Muscle layer of colon (tissue), 2 donors: ENCODE data around the gene CDH5.
A peak's percentile ranks its signal among the peaks of the same experiment; 100 is the strongest.

Source experiments
- H3K27ac ChIP-seq: one replicate; pipeline ENCODE4 v1.7.0; 2013; ENCODE audit warnings: low read depth, mild to moderate bottlenecking, low read length, moderate library complexity
- H3K27me3 ChIP-seq, 2 donors: one replicate each; pipeline ENCODE4 v1.7.0; 2013; ENCODE audit warnings: low read length in 2 of 2, mild to moderate bottlenecking in 2 of 2; ENCODE audit not compliant: insufficient read depth in 2 of 2, control insufficient read depth in 1 of 2
- H3K36me3 ChIP-seq: one replicate; pipeline ENCODE4 v1.7.0; 2013; ENCODE audit warnings: mild to moderate bottlenecking, low read length; ENCODE audit not compliant: insufficient read depth
- H3K4me1 ChIP-seq: one replicate; pipeline ENCODE4 v1.7.0; 2013; ENCODE audit warnings: mild to moderate bottlenecking, low read length; ENCODE audit not compliant: insufficient read depth
- H3K4me3 ChIP-seq, 2 donors: one replicate each; pipeline ENCODE4 v1.7.0; 2013; ENCODE audit warnings: low read length in 2 of 2, low read depth in 1 of 2, mild to moderate bottlenecking in 1 of 2, moderate library complexity in 1 of 2
- H3K9ac ChIP-seq: one replicate; pipeline ENCODE4 v1.7.0; 2013; ENCODE audit warnings: low read length
- H3K9me3 ChIP-seq: one replicate; pipeline ENCODE4 v1.7.0; 2013; ENCODE audit warnings: mild to moderate bottlenecking, low read length
- donor health status: abdominal sarcoma.
- donor health status: Adenocarcinoma of cecum.

The CDH5 gene

DNA sequence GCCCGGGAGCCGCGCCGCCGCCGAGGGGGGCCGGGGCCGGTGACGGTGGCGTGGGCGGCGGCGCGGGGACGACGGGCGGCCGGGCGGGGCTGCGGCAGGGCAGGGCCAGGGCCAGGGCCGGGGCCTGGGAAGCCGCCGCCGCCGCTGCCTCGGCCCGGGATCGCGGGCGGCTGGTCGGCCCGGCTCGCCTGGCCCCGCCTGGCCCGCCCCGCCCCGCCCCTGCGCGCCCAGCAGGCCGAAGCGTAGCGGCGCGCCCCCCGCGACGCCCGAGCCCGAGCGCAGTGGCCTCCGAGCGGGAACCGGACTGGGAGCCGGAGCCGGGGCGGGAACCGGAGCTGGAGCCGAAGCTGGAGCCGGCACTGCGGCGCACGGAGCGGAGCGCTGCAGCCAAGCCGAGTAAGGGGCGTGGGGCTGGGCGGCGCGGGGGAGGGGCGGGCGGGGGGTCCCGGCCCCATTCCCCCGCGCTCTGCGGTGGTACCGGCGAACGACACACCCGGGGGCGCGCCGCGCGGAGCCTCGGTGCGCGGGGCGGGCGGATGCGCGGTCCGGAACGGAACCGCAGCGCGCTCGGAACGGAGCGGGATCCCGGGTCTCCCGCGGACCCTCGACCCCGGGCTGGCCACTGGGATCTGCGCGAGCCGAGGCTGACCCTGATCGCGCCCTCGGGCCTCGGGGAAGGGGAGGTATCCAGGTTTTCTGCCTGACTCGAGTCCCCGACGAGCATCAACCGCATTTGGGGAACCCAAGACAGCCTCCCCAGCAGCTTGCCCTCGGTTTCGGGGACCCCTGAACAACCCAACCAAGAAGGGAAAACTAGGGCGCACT lies 60.8 kb downstream of the CDH5 start, which contains the start of gene BEAN1:
Gene BEAN1, plus strand, starts transcription at position 260 of the 825 bp plus-strand sequence. CDS start 10,382 bp downstream, outside the sequence.
- H3K27me3 ChIP-seq, result peaks cover 22 to 45% of the 10 kb centered on the region in 2 donors

DNA sequence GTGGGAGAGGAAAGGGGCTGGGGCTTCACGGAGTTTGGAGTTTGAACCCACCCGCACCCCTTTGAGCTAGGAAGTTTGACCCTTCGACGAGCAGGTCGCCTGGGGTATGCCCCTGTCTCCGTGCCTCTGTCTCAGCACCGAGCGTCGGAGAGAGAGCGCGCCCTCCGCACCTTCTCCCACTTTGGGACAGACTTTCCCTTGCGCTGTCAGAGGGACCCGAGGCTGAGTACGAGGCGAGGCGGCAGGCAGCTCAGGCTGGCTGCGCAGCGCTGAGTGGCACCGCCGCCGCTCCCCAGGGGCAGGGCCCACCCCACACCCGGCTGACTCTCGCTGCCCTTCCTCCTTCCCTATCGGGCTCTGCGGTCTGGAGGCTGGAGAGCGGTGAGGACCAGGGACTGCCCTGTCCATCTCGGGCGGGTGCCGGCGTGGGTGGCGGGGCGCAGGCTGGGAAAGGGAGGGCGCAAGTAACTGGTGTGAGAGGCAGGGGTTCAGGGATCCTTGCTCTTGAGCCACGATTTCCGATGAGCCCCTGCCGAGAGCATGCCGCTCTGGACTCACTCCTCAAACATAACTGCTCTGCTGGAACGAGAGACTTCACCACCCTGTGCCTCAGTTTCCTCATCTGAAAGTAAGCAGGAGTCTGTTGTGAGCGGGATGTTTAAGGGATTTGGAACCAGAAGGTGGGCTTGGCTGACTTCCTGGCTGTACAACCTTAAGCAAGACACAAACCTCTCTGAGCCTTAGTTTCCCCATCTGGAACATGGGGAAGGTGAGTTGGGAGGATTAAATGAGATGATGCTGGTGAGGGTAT lies 61.6 kb downstream of the CDH5 start:
- H3K36me3 ChIP-seq, result no peaks in the 10 kb centered on the region
- peaks cover 22 to 50% of the 10 kb centered on the region in 2 donors for H3K27me3 ChIP-seq
- peaks cover 4% of the 10 kb centered on the region for H3K4me1 ChIP-seq
- H3K4me3 ChIP-seq, result peak overlapping the region in 1 of 2 donors; percentile 47
- H3K9ac ChIP-seq, result no peak overlapping the region
- no peaks in the 10 kb centered on the region for H3K9me3 ChIP-seq
- no peak overlapping the region for H3K27ac ChIP-seq

More for the DNA sequence above, 60.8 kb downstream of the CDH5 start, which contains the start of gene BEAN1:
- Histone ChIP-seq H3K9me3 (no peaks in the 10 kb centered on the region), H3K27ac (no peak within 1 kb of the TSS), H3K9ac (no peak within 1 kb of the TSS), H3K4me3 (peak within 1 kb of the TSS in 1 of 2 donors; percentile 47), H3K36me3 (no peaks in the 10 kb centered on the region), H3K4me1 (peaks cover 4% of the 10 kb centered on the region)

DNA sequence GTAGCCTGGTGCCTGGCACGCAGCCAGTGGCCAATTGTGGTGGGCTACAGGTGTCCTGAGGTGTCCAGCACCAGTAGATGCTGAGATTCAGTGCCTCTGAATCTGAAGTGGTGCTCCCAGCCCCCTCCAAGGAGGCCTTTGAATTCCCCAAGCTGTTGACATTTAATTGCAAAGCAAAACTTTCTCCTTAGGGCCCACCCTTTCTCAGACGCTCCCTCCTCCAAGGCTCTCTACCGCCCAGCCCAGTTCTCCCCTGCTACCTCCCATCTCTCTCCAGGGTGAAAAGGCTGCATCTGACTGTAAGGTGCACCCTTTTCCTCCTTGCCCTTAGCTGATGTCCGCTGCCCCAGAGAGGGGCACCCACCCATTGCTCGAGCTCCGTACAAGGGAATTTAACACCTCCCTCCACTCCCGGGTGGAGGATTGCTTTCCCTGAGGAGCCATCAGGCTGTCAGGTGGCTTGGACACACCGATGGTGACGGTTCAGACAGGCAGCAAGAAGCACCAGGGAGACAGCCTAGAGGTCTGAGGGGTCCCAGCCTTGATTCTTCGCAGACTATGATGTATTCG lies 62.3 kb downstream of the CDH5 start:
- H3K9me3 ChIP-seq, result no peaks in the 10 kb centered on the region
- no peak overlapping the region for H3K4me3 ChIP-seq
- H3K27ac ChIP-seq, result no peak overlapping the region
- peaks cover 4% of the 10 kb centered on the region for H3K4me1 ChIP-seq
- peaks cover 22 to 50% of the 10 kb centered on the region in 2 donors for H3K27me3 ChIP-seq
- no peak overlapping the region for H3K9ac ChIP-seq
- no peaks in the 10 kb centered on the region for H3K36me3 ChIP-seq

DNA sequence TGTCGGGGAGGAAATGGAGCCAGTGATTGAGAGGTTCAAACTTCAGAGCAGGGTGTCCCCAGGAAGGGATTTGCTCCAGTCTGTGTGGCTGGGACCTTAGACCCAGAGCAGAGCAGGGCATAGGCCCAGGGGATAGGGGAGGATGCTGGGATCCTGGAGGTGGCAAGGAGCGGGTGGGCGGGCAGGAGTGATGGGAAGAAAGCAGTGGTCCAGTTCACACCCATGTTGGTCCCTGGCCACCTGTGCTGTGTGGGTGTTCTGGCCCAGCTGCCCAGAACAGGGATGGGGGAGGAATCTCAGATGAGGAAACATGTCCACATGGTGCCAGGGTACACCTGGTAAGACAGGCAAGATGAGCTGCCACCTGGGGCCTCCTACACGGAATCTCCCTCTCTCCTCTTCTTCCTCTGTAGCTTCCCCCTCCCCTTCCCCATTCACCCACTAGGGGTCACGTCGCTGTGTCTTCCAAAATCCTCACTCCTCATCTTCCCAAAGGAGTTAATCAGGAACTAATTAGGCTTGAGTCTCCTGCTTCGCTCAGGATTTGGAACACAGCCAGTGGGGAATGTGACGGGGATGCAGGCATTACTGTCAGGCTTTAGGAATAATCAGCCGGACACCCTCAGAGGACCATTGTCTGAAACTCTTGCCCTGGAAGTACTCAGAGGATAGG lies 62.9 kb downstream of the CDH5 start:
- Histone ChIP-seq H3K4me3 (no peak overlapping the region), H3K27me3 (peaks cover 22 to 50% of the 10 kb centered on the region in 2 donors), H3K36me3 (no peaks in the 10 kb centered on the region), H3K9ac (no peak overlapping the region), H3K9me3 (no peaks in the 10 kb centered on the region), H3K4me1 (peaks cover 4% of the 10 kb centered on the region), H3K27ac (no peak overlapping the region)

GRCh38 chr16:66430214-66430613 lies 63.7 kb downstream of the CDH5 start:
- Histone ChIP-seq H3K9me3 (no peaks in the 10 kb centered on the region), H3K27ac (no peak overlapping the region), H3K36me3 (no peaks in the 10 kb centered on the region), H3K27me3 (peaks cover 22 to 46% of the 10 kb centered on the region in 2 donors), H3K4me1 (peaks cover 4% of the 10 kb centered on the region), H3K4me3 (no peak overlapping the region), H3K9ac (no peak overlapping the region)

- Histone ChIP-seq H3K9me3 (no peaks in the 10 kb centered on the region), H3K27ac (no peak overlapping the region), H3K9ac (no peak overlapping the region), H3K4me3 (no peak overlapping the region), H3K36me3 (no peaks in the 10 kb centered on the region), H3K4me1 (no peaks in the 10 kb centered on the region), H3K27me3 (peaks cover 12 to 33% of the 10 kb centered on the region in 2 donors)
Observed at GRCh38 chr16:66431760-66432159, 65.3 kb downstream of the CDH5 start.

GRCh38 chr16:66432429-66432828 lies 65.9 kb downstream of the CDH5 start:
- Histone ChIP-seq H3K36me3 (no peaks in the 10 kb centered on the region), H3K27ac (no peak overlapping the region), H3K27me3 (peaks cover 12 to 33% of the 10 kb centered on the region in 2 donors), H3K4me3 (no peak overlapping the region), H3K4me1 (no peaks in the 10 kb centered on the region), H3K9ac (no peak overlapping the region), H3K9me3 (no peaks in the 10 kb centered on the region)

DNA sequence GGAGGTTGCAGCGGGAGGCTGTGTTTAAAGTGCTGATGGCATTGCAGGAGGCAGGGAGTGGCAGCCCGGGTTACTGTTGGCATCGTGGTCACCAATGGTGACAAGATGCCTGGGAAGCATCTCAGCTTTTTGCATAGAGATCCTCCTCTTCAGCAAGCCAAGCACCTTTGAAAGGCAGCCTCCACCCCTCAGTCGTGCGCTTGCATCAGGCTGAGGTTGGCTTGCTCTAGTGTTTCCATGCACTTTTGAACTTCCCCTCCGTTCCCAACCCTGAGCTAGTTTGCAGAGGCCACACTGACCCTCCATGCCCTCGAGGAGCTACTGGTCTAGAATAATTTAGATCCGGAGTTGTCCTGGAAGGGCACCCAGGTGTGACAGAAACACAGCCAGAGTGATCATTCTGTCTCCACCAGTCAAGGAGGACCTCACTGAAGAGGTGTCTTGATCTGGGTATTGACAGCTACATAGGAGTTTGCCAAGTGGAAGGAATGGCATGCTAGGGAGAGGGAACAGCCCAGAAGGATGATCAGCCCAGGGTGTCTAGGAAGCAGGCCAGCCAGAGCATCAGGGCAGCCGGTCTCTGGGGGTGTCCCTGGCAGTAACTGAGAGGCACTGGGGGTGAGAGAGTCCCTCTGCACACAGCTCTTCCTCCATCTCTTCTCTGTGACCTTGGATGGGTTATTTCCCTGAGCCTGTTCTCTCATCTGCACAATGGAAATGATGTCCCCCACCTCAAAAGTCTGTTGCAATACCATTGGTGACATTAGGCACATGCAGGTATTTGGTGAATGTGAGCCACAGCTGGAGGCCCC lies 68.3 kb downstream of the CDH5 start:
- Histone ChIP-seq H3K9ac (no peak overlapping the region), H3K36me3 (no peaks in the 10 kb centered on the region), H3K9me3 (no peaks in the 10 kb centered on the region), H3K4me1 (no peaks in the 10 kb centered on the region), H3K27ac (no peak overlapping the region), H3K4me3 (no peak overlapping the region), H3K27me3 (peaks cover 0 to 9% of the 10 kb centered on the region in 2 donors)

DNA sequence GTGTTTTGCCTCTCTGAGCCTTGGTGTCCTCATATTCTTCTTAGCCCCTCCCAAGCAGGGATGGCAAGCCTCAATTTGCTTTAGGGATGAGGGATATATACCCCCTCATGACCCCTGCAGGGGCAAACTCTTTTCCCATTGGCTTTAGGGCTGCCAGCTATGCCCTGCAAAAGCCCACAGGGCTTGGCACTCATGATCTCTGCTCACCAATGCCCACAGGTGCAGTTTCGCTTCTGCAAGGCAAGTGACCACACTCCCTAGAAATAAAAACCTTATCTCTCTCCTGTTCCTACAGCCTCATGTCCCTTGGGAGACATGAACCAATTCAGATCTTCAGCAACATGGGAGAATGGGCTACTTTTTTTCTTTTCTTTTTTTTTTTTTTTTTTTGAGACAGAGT lies 69.4 kb downstream of the CDH5 start:
- peaks cover 0 to 5% of the 10 kb centered on the region in 2 donors for H3K27me3 ChIP-seq
- no peak overlapping the region for H3K27ac ChIP-seq
- H3K4me3 ChIP-seq, result no peak overlapping the region
- H3K9me3 ChIP-seq, result no peaks in the 10 kb centered on the region
- no peaks in the 10 kb centered on the region for H3K4me1 ChIP-seq
- H3K36me3 ChIP-seq, result no peaks in the 10 kb centered on the region
- H3K9ac ChIP-seq, result no peak overlapping the region

DNA sequence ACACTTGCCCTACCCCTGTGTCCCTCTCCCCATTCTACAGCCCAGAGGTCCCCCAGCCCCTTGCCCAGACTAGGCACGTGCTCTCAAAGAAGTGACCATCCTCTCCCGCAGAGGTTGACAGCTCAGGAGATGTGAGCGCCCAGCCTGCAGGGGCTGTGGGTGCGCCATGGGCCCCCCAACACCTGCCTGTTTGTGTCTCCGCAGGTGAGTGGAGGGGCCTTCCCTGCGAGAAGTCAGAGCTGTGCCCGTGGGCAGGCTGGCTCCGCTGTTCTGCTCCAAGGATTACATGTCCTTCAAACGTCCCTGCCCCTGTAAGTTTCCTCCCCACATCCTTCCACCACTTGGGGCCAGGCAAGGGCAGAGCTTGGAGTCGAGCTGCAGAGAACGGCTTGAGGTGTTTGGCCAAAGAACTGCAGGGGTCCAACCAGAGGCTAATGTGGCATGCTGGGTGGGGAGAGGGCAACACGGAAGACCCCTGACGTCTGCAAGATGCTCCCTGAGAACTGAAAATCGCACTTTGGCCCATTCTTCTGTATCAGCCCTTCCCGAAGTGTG lies 71.0 kb downstream of the CDH5 start:
- Histone ChIP-seq H3K36me3 (no peaks in the 10 kb centered on the region), H3K27me3 (peaks cover 0 to 4% of the 10 kb centered on the region in 2 donors), H3K4me1 (no peaks in the 10 kb centered on the region), H3K27ac (no peak overlapping the region), H3K9me3 (no peaks in the 10 kb centered on the region), H3K9ac (no peak overlapping the region), H3K4me3 (no peak overlapping the region)
